ENCODE data around the gene EPHA2. TPM values are rescaled to one million over a fixed set of nuclear protein-coding genes. Genes with fewer than 3 reads are reported as not detected.

Gene EPHA2
- total RNA-seq, 2 experiments from 2014 or later = 0.15 TPM; not detected in 1

DNA sequence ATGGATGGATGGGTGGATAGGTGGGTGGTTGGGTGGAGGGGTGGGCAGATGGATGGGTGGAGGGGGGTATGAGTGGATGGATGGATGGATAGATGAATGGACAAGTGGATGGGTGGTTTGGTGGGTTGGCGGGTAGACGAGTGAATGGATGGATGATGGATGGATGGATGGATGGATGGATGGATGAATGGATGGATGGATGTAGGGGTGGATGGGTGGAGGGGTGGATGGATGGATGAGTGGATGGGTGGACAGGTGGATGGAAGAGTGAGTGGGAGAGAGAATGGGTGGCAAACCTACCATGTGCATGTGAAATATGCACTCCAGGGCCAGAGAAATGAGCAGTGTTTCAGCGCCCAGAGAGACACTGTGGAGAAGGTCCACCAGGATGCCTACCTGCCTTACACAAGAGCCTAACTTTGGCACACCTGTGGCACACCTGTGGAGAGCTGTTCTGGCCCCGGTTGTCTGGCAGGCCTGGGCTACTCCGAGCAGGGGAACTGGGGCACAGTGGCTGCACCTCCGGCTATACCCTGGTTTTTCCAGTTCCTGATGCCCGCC lies 12.8 kb downstream of the EPHA2 start:
- no peak for DNase-seq (ENCODE audit: low spot score)
- intact Hi-C loops (cut with micrococcal nuclease; ENCODE audit: unreplicated experiment) = no loop called here
- Histone ChIP-seq H3K4me3 (ENCODE audit: low read depth, low read length, poor library complexity, severe bottlenecking) (no peak overlapping the region), H3K9me2 (ENCODE audit: insufficient read depth, low read length) (no peaks in the 10 kb centered on the region), H2AFZ (ENCODE audit: low read length) (no peak overlapping the region), H3K27ac (ENCODE audit: low read depth, low read length, poor library complexity, severe bottlenecking) (no peak overlapping the region), H3K36me3 (ENCODE audit: insufficient read depth, low read length) (no peaks in the 10 kb centered on the region), H3K9me3 (ENCODE audit: low read length) (no peaks in the 10 kb centered on the region), H3K4me2 (ENCODE audit: low read length) (no peak overlapping the region), H4K20me1 (ENCODE audit: insufficient read depth, low read length) (no peaks in the 10 kb centered on the region), H3K79me2 (ENCODE audit: insufficient read depth, low read depth, low read length) (no peaks in the 10 kb centered on the region), H3K4me1 (ENCODE audit: insufficient read depth, low read length, poor library complexity, severe bottlenecking) (no peaks in the 10 kb centered on the region)
- no TSS peak for BruUV-seq (replicated peaks)
- ChIA-PET POLR2A (no interaction called here), CTCF (ENCODE audit: unreplicated experiment) (no interaction called here)
- no peak for TF ChIP-seq EZH2phosphoT487 (IDR thresholded peaks at IDR 0.05; ENCODE audit: borderline replicate concordance, low read depth, low read length)

DNA sequence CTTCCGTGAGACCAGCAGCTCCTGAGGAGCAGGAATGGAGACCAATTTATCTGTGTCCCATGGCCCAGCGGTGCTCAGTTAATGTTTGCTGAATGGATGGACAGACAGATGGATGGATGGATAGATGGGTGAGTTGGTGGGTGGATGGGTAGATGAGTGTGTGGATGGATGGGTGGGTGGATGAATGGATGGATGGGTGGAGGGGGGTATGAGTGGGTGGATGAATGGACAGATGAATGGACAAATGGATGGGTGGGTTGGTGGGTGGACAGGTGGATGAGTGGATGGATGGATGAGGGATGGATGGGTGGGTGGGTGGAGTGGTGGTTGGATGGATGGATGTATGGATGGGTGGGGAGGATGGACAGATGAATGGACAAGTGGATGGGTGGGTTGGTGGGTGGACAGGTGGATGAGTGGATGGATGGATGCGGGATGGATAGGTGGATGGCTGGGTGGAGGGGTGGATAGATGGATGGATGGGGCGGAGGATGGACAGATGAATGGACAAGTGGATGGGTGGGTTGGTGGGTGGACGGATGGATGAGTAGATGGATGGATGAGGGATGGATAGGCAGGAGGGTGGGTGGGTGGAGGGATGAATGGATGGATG lies 13.4 kb downstream of the EPHA2 start:
- BruUV-seq (replicated peaks) = no TSS peak
- no peak overlapping the region for H3K4me3 ChIP-seq (ENCODE audit: low read depth, low read length, poor library complexity, severe bottlenecking)
- H3K27ac ChIP-seq (ENCODE audit: low read depth, low read length, poor library complexity, severe bottlenecking) = no peak overlapping the region
- ChIA-PET CTCF (ENCODE audit: unreplicated experiment) (no interaction called here), POLR2A (interaction anchor here (0.6 kb wide), 1 partner anchor 853 kb away, joined by 3 read pairs; no protein-coding TSS in a partner anchor)
- H2AFZ ChIP-seq (ENCODE audit: low read length) = no peak overlapping the region
- TF ChIP-seq, protein P1, sequence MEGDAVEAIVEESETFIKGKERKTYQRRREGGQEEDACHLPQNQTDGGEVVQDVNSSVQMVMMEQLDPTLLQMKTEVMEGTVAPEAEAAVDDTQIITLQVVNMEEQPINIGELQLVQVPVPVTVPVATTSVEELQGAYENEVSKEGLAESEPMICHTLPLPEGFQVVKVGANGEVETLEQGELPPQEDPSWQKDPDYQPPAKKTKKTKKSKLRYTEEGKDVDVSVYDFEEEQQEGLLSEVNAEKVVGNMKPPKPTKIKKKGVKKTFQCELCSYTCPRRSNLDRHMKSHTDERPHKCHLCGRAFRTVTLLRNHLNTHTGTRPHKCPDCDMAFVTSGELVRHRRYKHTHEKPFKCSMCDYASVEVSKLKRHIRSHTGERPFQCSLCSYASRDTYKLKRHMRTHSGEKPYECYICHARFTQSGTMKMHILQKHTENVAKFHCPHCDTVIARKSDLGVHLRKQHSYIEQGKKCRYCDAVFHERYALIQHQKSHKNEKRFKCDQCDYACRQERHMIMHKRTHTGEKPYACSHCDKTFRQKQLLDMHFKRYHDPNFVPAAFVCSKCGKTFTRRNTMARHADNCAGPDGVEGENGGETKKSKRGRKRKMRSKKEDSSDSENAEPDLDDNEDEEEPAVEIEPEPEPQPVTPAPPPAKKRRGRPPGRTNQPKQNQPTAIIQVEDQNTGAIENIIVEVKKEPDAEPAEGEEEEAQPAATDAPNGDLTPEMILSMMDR (conservative IDR thresholded peaks at IDR 0.05; ENCODE audit: low read length) = no peak
- no peak for TF ChIP-seq EZH2phosphoT487 (IDR thresholded peaks at IDR 0.05; ENCODE audit: borderline replicate concordance, low read depth, low read length)
- H3K36me3 ChIP-seq (ENCODE audit: insufficient read depth, low read length) = no peaks in the 10 kb centered on the region
- H3K4me2 ChIP-seq (ENCODE audit: low read length) = no peak overlapping the region
- H4K20me1 ChIP-seq (ENCODE audit: insufficient read depth, low read length) = no peaks in the 10 kb centered on the region
- intact Hi-C loops (cut with micrococcal nuclease; ENCODE audit: unreplicated experiment) = no loop called here
- H3K9me2 ChIP-seq (ENCODE audit: insufficient read depth, low read length) = no peaks in the 10 kb centered on the region
- H3K79me2 ChIP-seq (ENCODE audit: insufficient read depth, low read depth, low read length) = no peaks in the 10 kb centered on the region
- no peak for DNase-seq (ENCODE audit: low spot score)
- no peaks in the 10 kb centered on the region for H3K9me3 ChIP-seq (ENCODE audit: low read length)
- H3K4me1 ChIP-seq (ENCODE audit: insufficient read depth, low read length, poor library complexity, severe bottlenecking) = no peaks in the 10 kb centered on the region

DNA sequence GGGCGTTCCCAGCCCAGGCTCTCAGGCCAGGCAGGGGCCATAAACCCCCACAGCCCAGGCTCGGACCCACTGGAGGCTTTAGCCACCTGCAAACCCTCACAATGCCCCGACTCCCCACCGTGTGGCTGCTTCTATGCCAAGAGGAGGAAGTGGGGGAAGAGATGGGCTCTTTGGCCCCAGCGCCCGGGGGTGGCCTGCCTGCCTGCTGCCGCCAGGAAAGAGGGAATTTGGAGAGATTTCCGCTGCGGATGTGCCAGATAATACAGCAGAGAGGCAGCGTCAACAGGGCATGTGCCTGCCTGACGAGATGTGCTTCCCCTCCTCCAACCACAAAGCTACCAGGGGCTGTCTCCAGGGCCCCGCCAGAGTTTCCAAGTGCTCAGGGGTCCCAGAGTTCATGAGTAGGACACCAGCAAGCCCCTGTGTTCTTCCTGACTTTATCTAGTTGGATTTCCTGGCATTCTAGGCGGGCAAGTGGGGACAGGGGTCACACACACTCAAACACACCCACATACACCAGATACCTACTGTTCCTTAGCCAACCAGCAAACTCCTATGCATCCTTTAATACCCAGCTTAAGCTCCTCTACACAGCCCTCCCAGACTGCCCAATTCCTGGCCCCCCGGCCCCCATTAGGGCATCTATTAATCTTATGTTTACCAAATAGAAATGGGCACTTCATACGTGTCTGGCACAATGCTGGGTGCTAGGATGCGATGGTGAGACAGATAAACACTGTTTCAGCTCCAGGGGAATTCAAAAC lies 14.1 kb downstream of the EPHA2 start:
- no peak for DNase-seq (ENCODE audit: low spot score)
- no peaks in the 10 kb centered on the region for H3K79me2 ChIP-seq (ENCODE audit: insufficient read depth, low read depth, low read length)
- POLR2A ChIA-PET = interaction anchor here (0.6 kb wide), 2 partner anchors 330 to 854 kb away, joined by 3 to 6 read pairs; no protein-coding TSS in a partner anchor
- BruUV-seq (replicated peaks) = no TSS peak
- H2AFZ ChIP-seq (ENCODE audit: low read length) = no peak overlapping the region
- H3K9me2 ChIP-seq (ENCODE audit: insufficient read depth, low read length) = no peaks in the 10 kb centered on the region
- H3K36me3 ChIP-seq (ENCODE audit: insufficient read depth, low read length) = no peaks in the 10 kb centered on the region
- no peak overlapping the region for H3K4me2 ChIP-seq (ENCODE audit: low read length)
- TF ChIP-seq, protein P1 (conservative IDR thresholded peaks at IDR 0.05; ENCODE audit: low read length) = no peak
- no peak for TF ChIP-seq EZH2phosphoT487 (IDR thresholded peaks at IDR 0.05; ENCODE audit: borderline replicate concordance, low read depth, low read length)
- H3K27ac ChIP-seq (ENCODE audit: low read depth, low read length, poor library complexity, severe bottlenecking) = no peak overlapping the region
- H4K20me1 ChIP-seq (ENCODE audit: insufficient read depth, low read length) = no peaks in the 10 kb centered on the region
- CTCF ChIA-PET (ENCODE audit: unreplicated experiment) = no interaction called here
- no peaks in the 10 kb centered on the region for H3K4me1 ChIP-seq (ENCODE audit: insufficient read depth, low read length, poor library complexity, severe bottlenecking)
- no peaks in the 10 kb centered on the region for H3K9me3 ChIP-seq (ENCODE audit: low read length)
- intact Hi-C loops (cut with micrococcal nuclease; ENCODE audit: unreplicated experiment) = no loop called here
- H3K4me3 ChIP-seq (ENCODE audit: low read depth, low read length, poor library complexity, severe bottlenecking) = no peak overlapping the region

All from OCI-LY7 (cell line).